SK-N-SH treated with all-trans-retinoic acid at 6 μM for 48 hours (cell line): Measurements from ENCODE around the gene ARHGEF16.

Experiments used
- CREB5 ChIP-seq: fragments of 250-450 bp; sonication (Bioruptor Pico); IDR thresholded peaks from 2 replicates; pipeline ENCODE4 v1.5.1; 2020; ENCODE audit warnings: low read depth, mild to moderate bottlenecking, moderate library complexity
- CSDC2 ChIP-seq: fragments of 250-450 bp; sonication (Bioruptor Pico); IDR thresholded peaks from 2 replicates; pipeline ENCODE4 v1.5.0; 2020; ENCODE audit warnings: mild to moderate bottlenecking, moderate library complexity
- GLIS3 ChIP-seq: fragments of 250-450 bp; sonication (Bioruptor Pico); IDR thresholded peaks from 2 replicates; pipeline ENCODE4 v1.5.0; 2020; ENCODE audit warnings: mild to moderate bottlenecking, moderate library complexity
- ZFP3 ChIP-seq: fragments of 250-450 bp; sonication (Bioruptor Pico); IDR thresholded peaks from 2 replicates; pipeline ENCODE4 v1.5.0; 2020; ENCODE audit warnings: mild to moderate bottlenecking, moderate library complexity
- ZNF565 ChIP-seq: fragments of 450-650 bp; formaldehyde crosslinking; conservative IDR thresholded peaks from 2 replicates; pipeline ENCODE4 v1.5.0; 2020; ENCODE audit warnings: low read depth, mild to moderate bottlenecking, moderate library complexity
- ZNF70 ChIP-seq: fragments of 450-650 bp; formaldehyde crosslinking; IDR thresholded peaks from 2 replicates; pipeline ENCODE4 v1.5.0; 2020; ENCODE audit warnings: mild to moderate bottlenecking, moderate library complexity

- TF ChIP-seq ZFP3 (CRISPR knock-in tag) = no peak
- TF ChIP-seq CREB5 (CRISPR knock-in tag) = no peak
- TF ChIP-seq CSDC2 (CRISPR knock-in tag) = no peak
- TF ChIP-seq ZNF565 (CRISPR knock-in tag) = no peak
- TF ChIP-seq GLIS3 (CRISPR knock-in tag) = no peak
- TF ChIP-seq ZNF70 (CRISPR knock-in tag) = no peak
These were observed 48.2 kb upstream of the ARHGEF16 start for GRCh38 chr1:3405974-3406867.
